Lung microvascular endothelial cell (primary cell): ENCODE measurements around the gene MYO1F. TPM values are rescaled to one million over a fixed set of nuclear protein-coding genes. Genes with fewer than 3 reads are reported as not detected.
"Not testable (repeated sequence)": the region's sequence is repeated elsewhere in the genome, so short reads cannot be mapped to it uniquely, and the experiment has no call there.

Source experiments
- DNase-seq, 2 donors: peaks; one replicate each; pipeline versions ENCODE4 v3.0.0 to v3.0.0-alpha.2; 2010; ENCODE audit warnings: low read depth in 2 of 2
- total RNA-seq: library from RNA; depleted of rRNA; stranded (reverse); fragments of >200 nt; gene quantifications from 2 replicates; pipeline ENCODE4 v1.2.1, GENCODE V29; 2014

Gene MYO1F
- total RNA-seq, 1 donor from 2014 or later: 0.40 TPM

DNA sequence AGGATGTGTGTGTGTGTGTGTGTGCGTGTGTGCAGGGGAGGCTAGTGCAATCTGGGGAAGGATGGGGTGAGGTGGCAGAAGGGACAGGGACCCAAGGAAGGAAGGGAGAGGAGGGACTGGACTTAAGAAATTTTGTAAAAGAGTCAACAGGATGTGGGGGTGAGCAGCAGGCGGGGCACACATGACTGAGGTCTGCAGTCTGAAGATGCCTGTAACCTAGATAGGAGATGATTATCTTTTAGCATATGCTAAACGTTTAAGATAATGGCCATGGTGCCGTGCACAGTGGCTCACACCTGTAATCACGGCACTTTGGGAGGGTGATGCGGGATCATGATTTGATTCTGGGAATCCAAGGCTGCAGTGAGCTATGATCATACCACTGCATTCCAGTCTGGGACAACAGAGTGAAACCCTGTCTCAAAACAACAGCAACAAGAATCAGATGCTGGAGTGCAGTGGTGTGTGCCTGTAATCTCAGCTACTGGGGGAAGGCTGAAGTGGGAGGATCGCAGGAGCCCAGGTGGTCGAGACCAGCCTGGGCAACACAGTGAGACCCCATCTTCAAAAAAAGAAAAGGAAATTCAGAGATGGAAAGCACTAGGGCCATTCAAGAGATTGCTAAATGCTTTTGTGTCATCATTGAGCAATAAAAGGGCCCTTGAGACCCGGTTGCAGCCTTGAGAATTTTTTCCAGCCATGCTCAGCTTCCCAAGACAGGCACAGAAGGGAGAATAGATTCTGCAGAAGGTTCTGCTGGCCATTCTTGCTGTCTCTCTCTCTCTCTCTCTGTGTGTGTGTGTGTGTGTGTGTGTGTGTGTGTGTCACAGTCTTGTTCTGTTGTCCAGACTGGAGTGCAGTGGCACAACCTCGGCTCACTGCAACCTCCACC lies 59.4 kb downstream of the MYO1F start:
- peak in 1 of 2 donors; percentile 23 for DNase-seq

DNA sequence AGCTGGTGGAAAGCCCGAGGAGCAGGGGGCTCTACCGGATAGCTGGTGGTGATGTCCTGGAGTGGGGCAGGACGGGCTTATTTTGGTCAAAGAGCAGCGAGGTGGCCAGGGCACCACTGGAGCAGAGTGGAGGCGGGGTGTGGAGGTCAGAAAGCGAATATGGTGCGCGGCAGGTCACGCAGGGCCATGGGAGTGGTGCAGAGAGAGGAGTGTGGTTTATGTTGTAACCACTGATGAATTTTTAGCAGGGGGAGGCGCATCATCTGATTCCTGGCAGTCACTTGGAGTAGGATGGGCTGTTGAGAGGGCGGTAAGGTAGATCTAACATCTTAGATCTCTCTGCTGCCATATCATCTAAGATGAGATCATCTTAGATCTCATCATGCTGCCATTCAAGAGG lies 61.9 kb downstream of the MYO1F start:
- no peak for DNase-seq

DNA sequence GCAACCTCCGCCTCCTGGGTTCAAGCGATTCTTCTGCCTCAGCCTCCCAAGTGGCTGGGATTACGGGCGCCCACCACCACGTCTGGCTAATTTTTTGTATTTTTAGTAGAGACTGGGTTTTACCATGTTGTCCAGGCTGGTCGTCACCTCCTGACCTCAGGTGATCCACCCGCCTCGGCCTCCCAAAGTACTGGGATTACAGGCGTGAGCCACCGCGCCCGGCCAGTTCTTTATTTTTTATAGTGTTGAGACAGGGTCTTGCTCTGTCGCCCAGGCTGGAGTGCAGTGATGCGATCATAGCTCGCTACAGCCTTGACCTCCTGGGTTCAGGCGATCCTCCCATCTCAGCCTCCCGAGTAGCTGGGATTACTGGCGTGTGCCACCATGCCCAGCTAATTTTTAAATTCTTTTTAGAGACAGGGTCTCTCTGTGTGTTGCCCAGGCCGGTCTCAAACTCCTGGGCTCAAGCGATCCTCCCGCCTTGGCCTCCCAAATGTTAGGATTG lies 62.7 kb downstream of the MYO1F start:
- not testable (repeated sequence) for DNase-seq

DNA sequence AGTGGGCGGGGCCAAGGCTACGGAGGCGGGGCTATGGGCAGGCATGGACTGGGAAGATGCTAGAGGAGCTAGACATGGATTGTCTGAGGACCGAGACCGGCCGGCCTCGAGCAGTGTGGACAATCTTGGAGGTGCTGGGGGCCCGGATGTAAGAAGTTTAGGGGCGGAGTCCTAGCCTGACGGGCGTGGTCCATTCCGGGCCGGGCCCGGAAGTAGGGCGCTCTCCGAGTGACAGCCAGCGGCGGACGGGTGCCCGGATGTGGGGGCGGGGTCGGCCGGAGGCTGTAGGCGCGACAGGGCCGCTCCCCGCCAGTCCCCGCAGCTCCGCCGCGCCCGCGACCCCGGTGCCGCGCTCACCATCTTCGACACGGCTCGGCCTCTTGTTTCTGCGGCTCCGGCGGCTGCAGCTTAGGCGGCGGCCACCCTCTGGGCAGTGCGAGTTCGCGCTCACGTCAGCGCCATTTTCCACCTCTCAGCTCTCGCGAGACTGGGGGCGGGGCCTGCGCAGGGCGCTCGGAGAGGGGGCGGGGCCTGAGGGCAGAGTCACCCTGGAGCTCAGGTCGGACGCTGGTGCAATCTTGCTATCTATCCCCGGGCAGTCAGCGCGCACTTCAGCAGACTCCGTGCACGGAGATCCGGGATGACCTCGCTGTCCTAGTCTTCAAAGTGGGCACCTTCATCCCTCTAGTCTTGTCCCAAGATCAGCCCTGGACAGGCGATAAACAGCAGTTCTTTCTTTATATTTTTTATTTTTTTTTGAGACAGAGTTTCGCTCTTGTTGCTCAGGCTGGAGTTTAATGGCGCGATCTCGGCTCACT lies 63.3 kb downstream of the MYO1F start, which contains the start of gene ZNF414:
Gene ZNF414, minus strand, starts transcription at position 481 of the 818 bp plus-strand sequence. Its CDS starts 121 bp downstream, at position 360.
- peak; percentile 94 to 96 for DNase-seq

DNA sequence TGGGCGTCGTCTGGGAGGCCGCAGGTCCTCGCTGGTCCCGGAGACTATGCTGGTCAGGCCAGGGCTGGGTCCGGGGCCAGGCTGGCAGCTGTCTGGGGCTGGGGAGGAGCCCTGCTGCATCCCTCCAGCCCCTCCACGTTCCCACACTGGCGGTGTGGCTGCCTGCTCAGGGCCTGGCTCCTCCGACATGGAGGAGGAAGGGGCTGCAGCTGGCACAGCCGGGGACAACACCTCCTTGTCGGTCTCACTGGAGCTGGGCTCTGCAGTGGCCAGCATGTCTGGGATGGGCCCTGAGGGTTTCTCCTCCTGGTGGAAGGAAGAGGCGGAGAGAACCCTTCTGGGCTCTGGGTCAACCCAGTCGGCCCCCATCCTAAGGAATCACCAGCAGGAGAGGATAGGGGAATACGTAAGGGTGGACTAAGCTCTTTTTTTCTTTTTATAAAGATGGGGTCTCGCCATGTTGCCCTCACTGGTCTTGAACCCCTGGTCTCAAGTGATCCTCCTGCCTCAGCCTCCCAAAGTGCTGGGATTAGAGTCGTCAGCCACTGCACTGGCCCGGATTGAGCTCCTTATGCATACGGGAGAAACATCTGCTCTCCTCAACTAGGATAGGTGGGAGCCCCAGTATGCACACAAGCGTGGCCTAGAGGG lies 64.1 kb downstream of the MYO1F start:
- DNase-seq: no peak

GRCh38 chr19:8512115-8512967 lies 64.9 kb downstream of the MYO1F start:
- DNase-seq: peak; percentile 13 to 31

DNA sequence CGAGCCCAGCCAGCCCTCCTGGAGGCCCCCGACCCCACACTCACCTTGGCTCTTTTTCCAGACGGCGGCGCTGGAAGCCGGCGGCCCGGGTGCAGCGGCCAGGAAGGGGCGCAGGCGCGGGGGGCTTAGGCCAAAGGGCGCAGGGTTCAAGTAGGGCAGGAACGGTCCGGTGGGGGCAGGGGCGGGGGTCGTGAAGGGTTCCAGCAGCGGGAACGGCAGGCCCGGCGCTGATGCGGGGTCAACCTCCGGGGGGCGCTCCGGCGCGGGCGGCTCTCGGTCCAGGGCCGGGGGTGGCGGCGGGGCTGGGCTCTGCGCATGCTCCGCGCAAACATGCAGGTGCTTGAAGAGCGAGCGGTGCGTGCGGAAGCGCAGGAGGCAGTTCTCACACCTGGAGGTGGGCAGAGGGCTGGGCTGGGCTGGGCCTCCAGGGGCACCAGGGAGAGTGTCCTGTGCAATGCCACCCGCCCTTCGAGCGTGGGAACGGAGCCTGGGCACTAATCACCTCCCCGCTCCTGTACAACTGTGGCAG lies 65.6 kb downstream of the MYO1F start:
- no peak for DNase-seq

DNA sequence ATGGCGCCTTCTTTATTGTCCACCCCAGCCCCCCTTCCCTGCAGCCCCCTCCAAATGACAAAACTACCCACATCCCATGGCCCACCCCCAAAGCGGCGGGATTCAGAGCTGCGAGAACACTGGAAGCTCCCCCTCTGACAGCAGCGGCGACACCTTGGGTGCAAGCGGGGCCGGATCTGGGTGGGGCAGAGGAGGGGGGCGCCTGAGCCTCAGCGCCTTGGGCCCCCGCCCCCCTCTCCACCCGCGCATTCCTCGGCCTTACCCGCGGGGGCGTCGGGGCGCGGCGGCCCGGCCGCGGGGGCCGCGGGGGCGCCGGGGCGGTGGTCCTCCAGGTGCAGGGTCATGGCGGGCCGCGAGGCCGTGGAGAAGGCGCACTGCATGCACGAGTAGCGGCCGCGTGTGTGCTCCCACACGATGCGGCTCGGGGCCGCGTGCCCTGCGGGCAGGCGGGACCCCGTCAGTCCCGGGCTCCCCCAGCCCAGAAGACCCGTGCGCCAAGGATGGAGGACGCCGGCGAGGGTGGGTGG lies 66.6 kb downstream of the MYO1F start:
- DNase-seq: no peak

- no peak for DNase-seq
Measured at GRCh38 chr19:8506402-8506957, 70.8 kb downstream of the MYO1F start.

- peak; percentile 71 to 80 for DNase-seq
Measured at GRCh38 chr19:8505680-8506401, 71.4 kb downstream of the MYO1F start.

DNA sequence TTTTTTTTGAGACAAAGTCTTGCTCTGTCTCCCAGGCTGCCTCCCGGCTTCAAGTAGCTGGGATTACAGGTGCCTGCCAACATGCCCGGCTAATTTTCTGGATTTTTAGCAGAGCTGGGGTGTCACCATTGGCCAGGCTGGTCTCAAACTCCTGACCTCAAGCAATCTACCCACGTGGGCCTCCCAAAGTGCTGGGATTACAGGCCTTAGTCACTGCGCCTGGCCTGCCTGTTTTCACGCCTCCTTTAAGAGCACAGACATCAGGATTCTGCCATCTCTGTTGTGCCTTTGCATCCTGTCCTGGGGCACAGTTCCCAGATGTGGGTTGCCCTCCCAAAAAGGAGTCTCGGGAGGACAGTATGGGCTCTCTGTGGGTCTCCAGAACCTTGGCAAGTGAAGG lies 72.3 kb downstream of the MYO1F start:
- no peak for DNase-seq

DNA sequence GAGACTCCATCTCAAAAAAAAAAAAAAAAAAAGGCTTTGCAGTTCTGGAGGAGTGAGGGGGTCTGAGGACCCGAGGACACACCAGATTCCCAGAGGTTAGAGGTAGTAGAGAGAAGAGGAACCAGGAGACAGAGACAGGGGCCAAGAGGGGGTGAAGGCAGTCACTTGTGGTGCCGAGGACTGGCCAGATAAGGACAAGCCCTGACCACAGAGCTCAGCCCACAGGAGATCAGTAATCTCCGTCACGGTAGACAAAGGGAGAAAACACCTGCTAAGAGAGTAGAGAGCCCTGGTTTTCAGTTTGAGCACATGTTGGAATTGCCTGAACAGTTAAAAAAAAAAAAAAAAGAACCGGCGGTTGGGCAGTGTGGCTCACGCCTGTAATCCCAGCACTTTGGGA lies 73.1 kb downstream of the MYO1F start:
- DNase-seq: no peak

DNA sequence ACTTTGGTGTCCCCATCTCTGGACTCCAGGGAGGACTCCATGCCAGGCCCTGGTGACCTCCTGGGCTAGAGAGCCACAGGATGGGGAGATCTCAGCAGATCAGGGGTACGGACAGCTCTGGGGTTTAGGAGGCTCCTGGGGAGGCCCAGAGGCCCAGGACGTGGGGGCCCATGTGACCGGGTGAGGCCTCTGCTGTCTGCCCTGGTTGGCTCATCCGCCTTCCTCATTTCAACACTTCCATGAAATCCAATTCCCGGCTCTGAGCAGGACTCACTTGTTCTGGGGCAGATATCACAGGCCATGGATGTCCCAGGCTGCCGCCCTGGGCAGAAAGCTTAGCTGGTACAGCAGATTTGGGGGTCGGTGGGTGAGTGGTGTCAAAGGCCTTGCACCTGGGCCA lies 73.7 kb downstream of the MYO1F start:
- no peak for DNase-seq

GRCh38 chr19:8501981-8502380 lies 75.3 kb downstream of the MYO1F start:
- no peak for DNase-seq

DNA sequence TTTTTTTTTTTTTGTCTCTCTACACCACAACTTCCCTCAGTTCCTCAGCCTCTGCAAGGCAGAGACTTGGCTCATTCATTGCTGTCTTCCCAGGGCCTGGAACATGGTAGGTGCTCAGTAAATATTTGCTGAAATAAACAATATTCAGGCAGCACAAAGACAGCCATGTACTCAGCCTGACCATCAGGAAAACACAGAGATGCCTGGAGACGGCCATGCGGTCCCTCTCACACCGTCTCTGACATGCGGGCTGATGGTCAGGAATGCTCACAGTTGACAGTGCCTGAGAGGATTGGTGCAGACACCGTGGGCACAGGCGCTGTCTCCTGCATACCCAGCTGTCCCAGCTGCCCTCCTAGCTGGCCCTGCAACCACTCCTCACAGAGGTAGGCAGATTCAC lies 75.7 kb downstream of the MYO1F start:
- no peak for DNase-seq

- no peak for DNase-seq
Measured at GRCh38 chr19:8500158-8500557, 77.1 kb downstream of the MYO1F start.

GRCh38 chr19:8499048-8499833 lies 78.0 kb downstream of the MYO1F start:
- DNase-seq: no peak

DNA sequence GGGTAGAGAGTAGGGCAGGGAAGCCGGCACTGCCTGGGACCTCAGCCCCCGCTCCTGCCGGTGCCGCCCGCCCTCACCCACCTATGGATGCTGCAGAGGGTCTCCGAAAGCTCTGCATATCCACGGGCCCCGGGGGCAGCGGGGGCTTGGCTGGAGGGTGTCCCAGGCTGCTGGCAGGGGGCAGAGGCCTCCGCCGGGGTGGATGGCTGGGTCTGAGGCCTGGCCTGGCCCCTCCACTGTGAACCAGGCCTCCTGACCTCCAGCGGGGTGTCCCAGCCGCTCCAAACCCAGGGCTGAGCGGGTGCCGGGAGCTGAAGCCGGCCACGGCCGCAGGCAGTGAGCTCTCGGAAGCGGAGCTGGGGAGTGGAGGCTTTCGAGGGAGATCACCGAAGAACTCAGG lies 78.9 kb downstream of the MYO1F start:
- no peak for DNase-seq
